ENCODE measurements around the gene UBR1.
A peak's percentile ranks its signal among the peaks of the same experiment; 100 is the strongest.
"Not testable (repeated sequence)": the region's sequence is repeated elsewhere in the genome, so short reads cannot be mapped to it uniquely, and the experiment has no call there.

UBR1 gene

GRCh38 chr15:42974202-42974862, 131.5 kb downstream of the UBR1 start:
- no peak for DNase-seq (ENCODE audit: low read depth in 1 of 2, low spot score in 1 of 2)

GRCh38 chr15:42973114-42973513, 132.7 kb downstream of the UBR1 start:
- no peak for DNase-seq (ENCODE audit: low read depth in 1 of 2, low spot score in 1 of 2)

DNA sequence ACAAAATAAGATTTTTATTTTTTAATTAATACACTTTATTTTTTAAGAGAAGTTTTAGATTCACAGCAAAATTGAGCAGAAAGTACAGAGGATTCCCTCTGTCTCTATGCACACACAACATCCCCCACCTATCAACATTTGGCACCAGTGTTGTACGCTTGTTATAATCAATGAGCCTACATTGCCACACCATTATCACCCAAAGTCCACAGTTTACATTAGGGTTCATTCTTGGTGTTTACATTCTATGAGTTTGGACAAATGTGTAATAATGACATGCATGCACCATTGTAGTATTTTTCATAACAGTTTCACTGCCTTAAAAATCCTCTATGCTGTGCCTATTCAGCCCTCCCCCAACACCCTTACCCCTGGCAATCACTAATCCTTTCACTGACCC, 134.0 kb downstream of the UBR1 start:
- DNase-seq (ENCODE audit: low read depth in 1 of 2, low spot score in 1 of 2), result no peak

GRCh38 chr15:42964476-42964875, 141.4 kb downstream of the UBR1 start:
- no peak for DNase-seq (ENCODE audit: low read depth in 1 of 2, low spot score in 1 of 2)

GRCh38 chr15:42955518-42955917, 150.3 kb downstream of the UBR1 start:
- DNase-seq (ENCODE audit: low read depth in 1 of 2, low spot score in 1 of 2), result no peak

DNA sequence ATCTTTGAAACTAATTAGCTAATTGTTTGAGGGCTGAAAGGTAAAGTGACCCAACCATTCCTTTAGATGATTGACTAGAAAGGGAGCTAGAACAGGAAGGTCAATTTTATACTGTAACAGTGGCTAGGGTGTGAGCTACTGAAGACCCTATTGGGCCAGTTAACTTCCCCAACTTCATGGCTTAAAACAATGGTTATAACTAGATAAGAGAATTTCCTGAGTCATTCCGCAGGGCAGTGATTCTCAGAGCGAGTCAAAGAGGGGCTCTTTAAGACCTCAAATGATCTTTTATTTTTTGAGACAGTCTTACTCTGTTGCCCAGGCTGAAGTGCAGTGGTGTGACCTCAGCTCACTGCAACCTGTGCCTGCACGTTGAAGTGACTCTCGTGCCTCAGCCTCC, 151.5 kb downstream of the UBR1 start:
- DNase-seq (ENCODE audit: low read depth in 1 of 2, low spot score in 1 of 2), result no peak

DNA sequence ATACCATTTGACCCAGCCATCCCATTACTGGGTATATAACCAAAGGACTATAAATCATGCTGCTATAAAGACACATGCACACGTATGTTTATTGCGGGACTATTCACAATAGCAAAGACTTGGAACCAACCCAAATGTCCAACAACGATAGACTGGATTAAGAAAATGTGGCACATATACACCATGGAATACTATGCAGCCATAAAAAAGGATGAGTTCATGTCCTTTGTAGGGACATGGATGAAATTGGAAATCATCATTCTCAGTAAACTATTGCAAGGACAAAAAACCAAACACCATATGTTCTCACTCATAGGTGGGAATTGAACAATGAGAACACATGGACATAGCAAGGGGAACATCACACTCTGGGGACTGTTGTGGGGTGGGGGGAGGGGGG, 156.9 kb downstream of the UBR1 start:
- DNase-seq (ENCODE audit: low read depth in 1 of 2, low spot score in 1 of 2), result not testable (repeated sequence)

GRCh38 chr15:42940527-42940926, 165.3 kb downstream of the UBR1 start:
- DNase-seq (ENCODE audit: low read depth in 1 of 2, low spot score in 1 of 2), result no peak

- DNase-seq (ENCODE audit: low read depth in 1 of 2, low spot score in 1 of 2), result no peak
Measured at GRCh38 chr15:42939841-42940240, 166.0 kb downstream of the UBR1 start.

GRCh38 chr15:42937143-42937542, 168.7 kb downstream of the UBR1 start:
- DNase-seq (ENCODE audit: low read depth in 1 of 2, low spot score in 1 of 2), result no peak

DNA sequence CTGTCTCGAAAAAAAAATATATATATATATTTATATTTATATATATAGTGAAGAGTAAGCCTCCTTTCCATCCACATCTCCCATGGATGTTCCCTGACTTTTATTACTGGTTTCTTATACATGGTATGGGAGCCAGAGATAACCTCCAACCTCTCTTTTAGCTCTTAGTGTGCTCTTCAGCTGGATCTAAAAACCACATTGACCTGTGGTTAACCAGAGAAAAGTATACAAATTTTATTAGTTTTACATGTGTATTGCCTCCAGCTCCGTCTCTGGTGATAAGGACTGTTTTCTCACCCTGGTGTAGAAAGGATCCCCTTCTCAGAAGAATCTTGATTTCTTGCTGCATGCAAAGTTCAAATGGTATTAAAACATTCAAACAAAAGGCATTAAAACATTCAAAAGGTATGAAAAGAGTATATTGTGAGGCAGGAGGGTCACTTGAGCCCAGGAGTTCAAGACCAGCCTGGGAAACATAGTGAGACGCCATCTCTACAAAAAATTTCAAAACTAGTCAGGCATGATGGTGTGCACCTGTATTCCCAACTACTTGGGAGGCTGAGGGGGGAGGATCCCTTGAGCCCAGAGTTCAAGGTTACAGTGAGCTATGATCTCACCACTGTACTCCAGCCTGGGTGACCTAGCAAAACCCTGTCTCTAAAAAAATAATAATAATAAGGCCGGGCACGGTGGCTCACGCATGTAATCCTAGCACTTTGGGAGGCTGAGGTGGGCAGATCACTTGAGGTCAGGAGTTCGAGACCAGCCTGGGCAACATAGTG, 171.8 kb downstream of the UBR1 start:
- DNase-seq (ENCODE audit: low read depth in 1 of 2, low spot score in 1 of 2), result no peak

GRCh38 chr15:42932833-42933515, 172.9 kb downstream of the UBR1 start:
- no peak for DNase-seq (ENCODE audit: low read depth in 1 of 2, low spot score in 1 of 2)

DNA sequence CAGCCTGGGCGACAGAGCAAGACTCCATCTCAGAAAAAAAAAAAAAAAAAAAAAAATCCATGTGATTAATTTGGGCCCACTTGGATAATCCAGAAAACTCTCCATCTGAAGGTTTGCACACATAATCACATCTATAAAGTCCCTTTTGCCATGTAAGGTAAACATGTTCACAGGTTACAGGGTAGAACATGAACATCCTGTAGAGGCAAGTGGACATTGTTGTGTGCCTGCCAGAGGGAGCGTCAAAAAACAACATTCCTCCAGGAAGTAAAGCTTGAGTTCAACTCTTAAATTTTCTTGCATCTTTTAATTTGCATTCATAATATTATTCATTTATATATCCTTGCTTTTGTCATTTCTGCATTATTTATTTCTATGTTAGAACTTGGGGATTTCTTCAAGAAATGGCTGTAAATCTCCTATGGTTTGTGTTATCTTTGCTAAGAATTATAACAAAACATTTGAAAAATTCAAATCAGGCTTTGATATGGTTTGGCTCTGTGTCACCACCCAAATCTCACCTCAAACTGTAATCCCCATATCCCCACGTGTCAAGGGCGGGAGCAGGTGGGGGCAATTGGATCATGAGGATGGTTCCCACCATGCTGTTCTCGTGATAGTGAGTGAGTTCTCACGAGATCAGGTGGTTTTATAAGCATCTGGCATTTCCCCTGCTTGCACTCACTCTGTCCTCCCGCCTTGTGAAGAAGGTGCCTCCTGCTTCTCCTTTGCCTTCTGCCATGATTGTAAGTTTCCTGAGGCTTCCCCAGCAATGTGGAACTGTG, 173.9 kb downstream of the UBR1 start:
- DNase-seq (ENCODE audit: low read depth in 1 of 2, low spot score in 1 of 2), result no peak

GRCh38 chr15:42929306-42929848, 176.5 kb downstream of the UBR1 start:
- DNase-seq (ENCODE audit: low read depth in 1 of 2, low spot score in 1 of 2), result no peak

DNA sequence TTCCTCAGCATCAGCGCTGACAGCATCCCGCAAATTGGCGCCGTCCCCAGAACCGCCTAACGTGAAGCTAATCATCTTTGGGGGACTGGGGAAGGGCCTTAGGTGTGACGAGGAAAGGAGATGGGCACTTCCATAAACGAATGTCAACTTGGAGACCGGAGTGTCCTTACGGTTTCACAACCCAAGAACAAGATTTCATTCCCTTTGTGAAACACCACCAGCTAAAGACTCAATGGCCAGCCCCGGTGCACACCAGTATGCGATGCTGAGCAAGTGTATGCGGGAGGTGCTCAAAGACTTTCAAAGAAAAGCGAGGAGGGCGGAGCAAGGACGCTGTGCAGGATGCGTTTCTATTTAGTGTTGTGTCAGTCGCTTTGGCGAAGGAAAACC, 184.5 kb downstream of the UBR1 start:
- DNase-seq (ENCODE audit: low read depth in 1 of 2, low spot score in 1 of 2), result peak in 1 of 2 donors; percentile 11

GRCh38 chr15:42920519-42921341, 185.1 kb downstream of the UBR1 start, which contains the start of gene TTBK2:
Gene TTBK2, minus strand, starts transcription at chr15:42920778. Its CDS starts 42,161 bp downstream, at chr15:42878617.
- peak; percentile 95 for DNase-seq (ENCODE audit: low read depth in 1 of 2, low spot score in 1 of 2)

- DNase-seq (ENCODE audit: low read depth in 1 of 2, low spot score in 1 of 2), result no peak
Measured at GRCh38 chr15:42919799-42920518, 185.9 kb downstream of the UBR1 start.

DNA sequence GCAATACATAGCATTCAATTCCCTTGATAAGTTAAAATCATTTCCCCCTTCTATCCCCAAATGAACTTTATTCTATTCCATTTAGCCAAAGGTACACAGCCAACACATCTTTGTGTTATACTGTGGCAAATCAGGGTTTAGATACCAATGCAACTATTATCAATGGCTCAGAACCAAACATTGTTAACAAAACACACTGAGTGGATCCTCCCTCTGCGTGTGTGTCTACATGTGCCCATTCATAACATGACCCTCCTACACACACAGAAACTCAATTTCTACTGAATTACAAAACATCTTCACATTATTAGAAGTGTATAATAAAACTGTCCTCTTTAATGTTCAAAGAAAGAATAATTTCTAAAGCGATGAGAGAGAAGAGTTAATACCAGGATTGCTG, 186.5 kb downstream of the UBR1 start:
- DNase-seq (ENCODE audit: low read depth in 1 of 2, low spot score in 1 of 2), result no peak

- DNase-seq (ENCODE audit: low read depth in 1 of 2, low spot score in 1 of 2), result no peak
Measured at GRCh38 chr15:42918047-42918446, 187.8 kb downstream of the UBR1 start.
